PFSK-1 (cell line): ENCODE data around the gene CDO1.

Experiments used
- FOXP2 ChIP-seq: optimal IDR thresholded peaks from 2 replicates; pipeline ENCODE3; 2011; ENCODE audit warnings: borderline replicate concordance, control low read depth, inconsistent platforms; ENCODE audit not compliant: insufficient read depth; ENCODE audit errors: extremely low read length, extremely low read depth
- POLR2AphosphoS5 ChIP-seq: IDR thresholded peaks from 2 replicates; pipeline ENCODE4 v1.6.1; 2012; ENCODE audit warnings: low read depth, mild to moderate bottlenecking, control low read depth, low read length, moderate library complexity
- SIN3A ChIP-seq: IDR thresholded peaks from 2 replicates; pipeline ENCODE4 v1.6.1; 2012; ENCODE audit warnings: mild to moderate bottlenecking, low read length, moderate library complexity, borderline replicate concordance; ENCODE audit not compliant: insufficient read depth
- TAF1 ChIP-seq: IDR thresholded peaks from 2 replicates; pipeline ENCODE4 v1.6.1; 2012; ENCODE audit warnings: low read length, control low read depth, borderline replicate concordance; ENCODE audit not compliant: insufficient read depth
- TF ChIP-seq, protein P1 (sequence below), 2 experiments: IDR thresholded peaks; 2 replicates each; pipeline versions ENCODE4 v1.6.1 to v1.8.0; 2011 to 2012; ENCODE audit warnings: low read depth in 2 of 2, low read length in 2 of 2, control low read depth in 1 of 2, inconsistent platforms in 1 of 2, mild to moderate bottlenecking in 1 of 2, moderate library complexity in 1 of 2; ENCODE audit not compliant: insufficient read depth in 1 of 2

The CDO1 gene

DNA sequence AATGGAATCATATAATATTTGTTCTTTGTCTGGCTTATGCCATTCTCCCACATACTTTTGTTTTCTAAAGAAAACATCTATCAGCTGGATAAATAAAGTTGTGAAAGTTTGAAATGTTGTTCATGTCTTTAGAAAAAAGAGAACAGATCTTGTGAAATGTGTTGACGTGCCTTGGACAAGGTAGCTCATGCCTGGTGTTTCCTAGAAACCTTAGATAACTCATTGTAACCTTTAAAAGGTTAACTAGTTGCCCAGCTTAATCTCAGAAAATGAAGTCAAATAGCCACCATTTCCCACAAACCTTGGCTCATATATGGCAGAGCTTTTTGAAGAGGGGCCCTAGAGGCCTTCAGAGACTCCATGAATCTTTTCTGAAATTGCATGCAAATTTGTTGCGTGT, 15.3 kb downstream of the CDO1 start:
- TF ChIP-seq POLR2AphosphoS5 (no peak), SIN3A (no peak), TAF1 (no peak), FOXP2 (no peak)
- TF ChIP-seq, protein P1, sequence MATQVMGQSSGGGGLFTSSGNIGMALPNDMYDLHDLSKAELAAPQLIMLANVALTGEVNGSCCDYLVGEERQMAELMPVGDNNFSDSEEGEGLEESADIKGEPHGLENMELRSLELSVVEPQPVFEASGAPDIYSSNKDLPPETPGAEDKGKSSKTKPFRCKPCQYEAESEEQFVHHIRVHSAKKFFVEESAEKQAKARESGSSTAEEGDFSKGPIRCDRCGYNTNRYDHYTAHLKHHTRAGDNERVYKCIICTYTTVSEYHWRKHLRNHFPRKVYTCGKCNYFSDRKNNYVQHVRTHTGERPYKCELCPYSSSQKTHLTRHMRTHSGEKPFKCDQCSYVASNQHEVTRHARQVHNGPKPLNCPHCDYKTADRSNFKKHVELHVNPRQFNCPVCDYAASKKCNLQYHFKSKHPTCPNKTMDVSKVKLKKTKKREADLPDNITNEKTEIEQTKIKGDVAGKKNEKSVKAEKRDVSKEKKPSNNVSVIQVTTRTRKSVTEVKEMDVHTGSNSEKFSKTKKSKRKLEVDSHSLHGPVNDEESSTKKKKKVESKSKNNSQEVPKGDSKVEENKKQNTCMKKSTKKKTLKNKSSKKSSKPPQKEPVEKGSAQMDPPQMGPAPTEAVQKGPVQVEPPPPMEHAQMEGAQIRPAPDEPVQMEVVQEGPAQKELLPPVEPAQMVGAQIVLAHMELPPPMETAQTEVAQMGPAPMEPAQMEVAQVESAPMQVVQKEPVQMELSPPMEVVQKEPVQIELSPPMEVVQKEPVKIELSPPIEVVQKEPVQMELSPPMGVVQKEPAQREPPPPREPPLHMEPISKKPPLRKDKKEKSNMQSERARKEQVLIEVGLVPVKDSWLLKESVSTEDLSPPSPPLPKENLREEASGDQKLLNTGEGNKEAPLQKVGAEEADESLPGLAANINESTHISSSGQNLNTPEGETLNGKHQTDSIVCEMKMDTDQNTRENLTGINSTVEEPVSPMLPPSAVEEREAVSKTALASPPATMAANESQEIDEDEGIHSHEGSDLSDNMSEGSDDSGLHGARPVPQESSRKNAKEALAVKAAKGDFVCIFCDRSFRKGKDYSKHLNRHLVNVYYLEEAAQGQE (IDR thresholded peaks at IDR 0.05; ENCODE audit: insufficient read depth in 1 of 2, low read depth in 2 of 2, low read length in 2 of 2): no peak

DNA sequence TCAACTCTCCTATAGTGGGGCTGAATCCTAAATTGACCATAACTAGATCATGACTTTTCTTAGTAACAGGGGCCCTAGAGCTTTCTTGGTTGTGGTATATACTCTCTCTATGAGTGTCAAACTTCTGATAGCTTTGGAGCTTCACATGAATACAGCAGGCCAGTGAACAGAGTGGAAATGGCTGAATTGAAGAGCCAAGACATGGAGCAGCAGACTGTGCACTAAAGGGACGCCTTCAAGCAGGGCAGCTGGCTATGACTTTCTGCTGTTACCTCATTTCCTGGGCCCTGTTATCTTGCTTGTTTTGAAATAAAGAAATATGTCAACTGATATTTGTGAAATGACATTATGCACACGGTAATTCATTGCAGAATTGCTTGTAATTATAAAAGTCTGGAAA, 16.4 kb downstream of the CDO1 start:
- TF ChIP-seq POLR2AphosphoS5 (no peak), FOXP2 (no peak), TAF1 (no peak), SIN3A (no peak)
- TF ChIP-seq, protein P1 (IDR thresholded peaks at IDR 0.05; ENCODE audit: insufficient read depth in 1 of 2, low read depth in 2 of 2, low read length in 2 of 2): no peak

DNA sequence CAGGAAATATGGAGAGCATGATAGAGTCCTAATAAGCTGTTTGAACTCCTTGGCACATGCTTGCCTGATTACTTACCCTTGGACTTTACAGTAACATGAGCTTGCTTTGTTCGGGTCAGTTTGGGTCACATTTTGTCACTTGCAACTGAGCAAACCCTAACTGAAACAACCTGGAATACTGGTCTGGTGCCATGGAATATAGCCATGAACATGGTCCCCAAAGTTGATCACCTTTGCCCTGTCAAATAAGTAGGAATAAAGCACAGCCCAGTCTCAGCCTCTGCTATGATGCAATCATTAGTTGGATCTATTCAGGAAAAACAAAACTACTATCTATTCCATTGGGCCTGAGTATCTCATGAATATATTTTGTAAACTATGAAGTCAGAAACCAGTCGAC, 18.2 kb downstream of the CDO1 start:
- TF ChIP-seq, protein P1 (IDR thresholded peaks at IDR 0.05; ENCODE audit: insufficient read depth in 1 of 2, low read depth in 2 of 2, low read length in 2 of 2): no peak
- TF ChIP-seq SIN3A (no peak), FOXP2 (no peak), TAF1 (no peak), POLR2AphosphoS5 (no peak)

DNA sequence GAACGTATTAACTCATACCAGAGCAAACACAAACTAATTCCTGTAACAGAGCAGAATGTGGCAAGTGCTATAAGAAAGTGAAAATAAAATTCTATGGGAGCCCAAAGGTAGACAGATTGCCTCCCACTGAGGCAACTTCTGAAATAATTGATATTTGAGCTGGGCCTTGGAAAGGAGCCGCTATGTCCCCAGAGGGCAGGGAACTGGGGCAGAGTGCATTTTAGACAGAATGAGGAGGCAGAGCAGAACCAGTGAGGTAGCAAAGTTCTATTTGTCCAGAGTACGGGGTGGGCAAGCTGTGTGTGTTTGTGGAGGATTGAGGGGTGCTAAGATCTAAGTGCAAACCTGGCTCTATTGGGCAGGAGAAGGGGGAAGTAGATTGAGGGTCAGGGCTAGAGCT, 19.8 kb downstream of the CDO1 start:
- TF ChIP-seq TAF1 (no peak), SIN3A (no peak)

DNA sequence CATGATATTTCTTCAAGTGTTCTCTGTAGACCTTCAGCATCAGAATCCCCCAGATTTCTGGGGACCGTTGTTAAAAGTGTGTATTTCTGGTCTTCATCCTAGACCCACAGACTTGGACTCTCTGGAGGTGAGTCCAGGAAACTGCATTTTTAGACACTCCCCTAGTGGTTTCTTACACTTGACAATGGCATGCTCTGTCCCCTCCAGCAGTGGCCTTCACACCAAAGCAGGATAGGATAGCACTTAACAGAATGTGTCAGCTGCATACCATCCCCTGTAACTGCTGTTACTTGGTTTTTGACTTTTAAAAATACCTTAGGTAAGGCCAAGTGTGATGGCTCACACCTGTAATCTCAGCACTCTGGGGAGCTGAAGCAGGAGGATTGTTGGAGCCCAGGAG, 20.8 kb downstream of the CDO1 start:
- TF ChIP-seq, protein P1 (IDR thresholded peaks at IDR 0.05; ENCODE audit: insufficient read depth in 1 of 2, low read depth in 2 of 2, low read length in 2 of 2): no peak
- TF ChIP-seq FOXP2 (no peak), SIN3A (no peak), TAF1 (no peak), POLR2AphosphoS5 (no peak)
